ENCODE data around the gene UBE2D4.

DNA sequence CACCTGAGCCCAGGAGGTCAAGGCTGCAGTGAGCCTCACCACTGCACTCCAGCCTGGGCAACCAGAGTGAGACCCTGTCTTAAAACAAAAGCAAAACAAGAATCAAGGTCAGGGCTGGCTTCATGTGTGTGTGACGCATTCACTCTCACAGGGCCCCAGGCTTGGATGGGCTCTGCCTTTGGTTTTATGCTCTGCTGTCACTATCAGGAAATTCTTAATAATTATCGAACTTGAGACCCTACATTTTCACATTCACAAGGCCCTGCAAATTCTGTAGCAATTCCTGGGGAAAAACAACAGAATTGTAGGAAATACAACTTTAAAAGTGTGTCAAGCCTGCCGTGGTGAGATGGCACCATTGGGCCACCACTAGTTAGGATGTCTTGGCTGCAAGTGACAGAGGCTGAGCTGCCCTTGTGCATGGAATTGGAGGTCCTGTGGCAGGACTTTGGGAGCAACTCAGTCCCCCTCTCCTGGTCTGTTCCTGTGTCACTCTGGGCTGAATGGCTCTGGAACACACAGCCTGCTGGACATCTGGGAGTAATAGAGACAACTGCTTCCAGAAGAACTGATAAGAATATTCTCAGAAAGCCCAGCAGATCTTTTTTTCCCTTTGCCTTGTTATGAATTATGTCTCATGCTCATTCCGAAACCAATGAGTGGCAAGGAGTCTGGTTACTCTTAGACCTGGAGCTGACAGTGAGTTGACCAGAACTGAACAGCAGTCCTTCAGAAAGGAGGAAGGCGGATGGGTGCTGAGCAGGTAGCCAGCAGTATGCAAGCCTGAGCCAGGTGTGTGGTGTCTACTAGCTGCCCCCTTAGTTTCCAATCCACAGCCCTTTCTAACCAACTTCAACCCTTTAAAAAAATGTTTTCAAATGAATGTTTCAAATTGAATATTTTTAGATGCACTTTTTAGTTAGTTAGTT lies 3.6 kb downstream of the UBE2D4 start:
- no peak for TF ChIP-seq YY1 (IDR thresholded peaks at IDR 0.05; ENCODE audit: insufficient read depth, insufficient read length)
- no peak for TF ChIP-seq SUZ12 (IDR thresholded peaks at IDR 0.05; ENCODE audit: extremely low read depth, insufficient read depth, insufficient read length)
- no peak for TF ChIP-seq ZNF274 (IDR thresholded peaks at IDR 0.05; ENCODE audit: low read depth, low read length)

Data from NT2/D1 (cell line).